ENCODE results near the gene NKAIN4. TPM values are rescaled to one million over a fixed set of nuclear protein-coding genes. Genes with fewer than 3 reads are reported as not detected.

Gene NKAIN4
- total RNA-seq, 1 experiment from 2014 or later, result 6.8 TPM

DNA sequence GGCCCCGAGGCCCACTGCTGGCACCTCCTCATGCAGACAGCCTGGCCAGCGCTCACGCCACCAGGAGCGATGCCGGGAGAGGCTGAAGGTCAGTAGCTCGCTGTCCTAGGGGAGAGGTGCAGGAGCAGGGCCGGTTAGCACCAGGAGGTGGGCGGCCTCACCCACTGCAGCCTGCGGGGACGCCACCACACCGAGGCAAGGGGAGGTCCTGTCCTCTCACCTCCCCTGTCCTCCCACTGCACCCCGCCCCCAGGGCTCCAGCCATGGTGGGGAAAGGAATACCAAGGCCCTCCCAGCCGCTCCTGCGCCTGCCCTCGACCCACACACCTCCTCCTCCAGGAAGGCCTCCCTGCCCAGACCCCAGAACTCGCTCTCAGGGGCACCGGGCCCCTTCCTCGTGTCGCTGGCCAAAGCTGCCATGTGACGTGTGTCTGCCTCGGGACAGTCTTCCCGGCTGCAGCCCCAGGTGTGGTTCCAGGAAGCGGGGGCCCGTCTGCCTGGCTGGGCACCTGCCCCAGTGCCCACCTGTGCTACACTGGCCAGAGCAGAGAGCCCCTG, 6.5 kb downstream of the NKAIN4 start:
- in situ Hi-C loops (cut with HindIII; ENCODE audit: low sequenced_read_pairs), result no loop called here
- no peak for DNase-seq (ENCODE audit: low spot score)

DNA sequence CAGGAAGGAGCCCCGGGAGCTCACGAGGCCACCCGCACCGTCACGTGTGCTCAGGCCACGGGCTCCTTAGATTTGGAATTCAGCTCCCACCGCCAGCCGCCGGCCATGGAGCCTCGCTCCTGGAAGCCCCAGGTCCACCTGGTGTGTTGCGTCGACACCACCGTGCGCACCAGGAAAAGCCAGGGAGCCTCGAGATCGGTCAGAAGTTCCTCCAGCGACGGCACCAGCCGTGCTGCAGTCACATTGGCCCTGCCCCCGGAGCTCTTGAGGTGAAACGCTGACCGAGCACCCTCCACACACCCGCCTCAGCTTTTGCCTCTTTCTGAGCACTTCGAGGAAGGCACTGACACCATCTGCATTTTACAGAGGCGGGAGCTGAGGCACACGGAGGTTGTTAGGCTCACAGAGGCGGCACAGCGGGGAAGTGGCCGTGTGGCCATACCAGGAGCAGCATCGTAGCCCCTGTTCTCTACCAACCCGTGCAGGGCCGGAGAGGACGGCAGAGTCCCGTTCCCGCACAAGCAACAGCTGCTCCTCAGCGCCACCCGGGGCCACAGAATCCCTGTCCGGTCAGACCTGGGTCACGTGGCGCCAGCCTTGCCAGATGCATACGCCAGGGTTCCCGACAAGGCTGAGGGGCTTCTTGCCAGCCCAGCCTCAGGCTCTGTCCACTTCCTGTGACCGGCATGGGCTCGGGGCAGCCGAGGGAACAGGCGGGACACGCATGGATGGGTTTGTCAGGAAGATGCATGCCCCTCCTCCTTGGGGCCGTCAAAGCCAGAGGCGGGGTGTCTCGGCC, 7.6 kb downstream of the NKAIN4 start:
- in situ Hi-C loops (cut with HindIII; ENCODE audit: low sequenced_read_pairs), result no loop called here

DNA sequence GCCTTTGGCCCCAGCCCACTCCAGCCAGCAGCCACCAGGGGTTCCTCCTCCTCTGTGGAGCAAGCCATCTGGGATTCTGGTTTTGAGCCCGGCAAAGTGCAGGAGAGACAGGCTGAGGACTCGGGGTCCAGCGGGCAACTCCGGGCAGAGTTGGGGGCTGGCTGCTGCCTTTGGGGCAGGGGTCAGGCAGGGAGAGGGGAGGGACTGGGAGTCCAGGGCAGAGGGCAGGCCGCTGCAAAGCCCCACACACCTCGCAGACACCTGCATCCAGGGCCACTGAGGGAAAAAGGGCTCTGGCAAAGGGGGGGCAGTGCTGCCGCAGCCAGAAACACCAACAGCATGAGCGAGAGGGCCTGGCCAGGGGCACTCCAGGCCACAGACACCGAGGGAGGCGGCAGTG, 9.8 kb downstream of the NKAIN4 start:
- in situ Hi-C loops (cut with HindIII; ENCODE audit: low sequenced_read_pairs), result no loop called here
- DNase-seq (ENCODE audit: low spot score), result no peak

More for the DNA sequence above, 7.6 kb downstream of the NKAIN4 start:
- no peak for DNase-seq (ENCODE audit: low spot score)

DNA sequence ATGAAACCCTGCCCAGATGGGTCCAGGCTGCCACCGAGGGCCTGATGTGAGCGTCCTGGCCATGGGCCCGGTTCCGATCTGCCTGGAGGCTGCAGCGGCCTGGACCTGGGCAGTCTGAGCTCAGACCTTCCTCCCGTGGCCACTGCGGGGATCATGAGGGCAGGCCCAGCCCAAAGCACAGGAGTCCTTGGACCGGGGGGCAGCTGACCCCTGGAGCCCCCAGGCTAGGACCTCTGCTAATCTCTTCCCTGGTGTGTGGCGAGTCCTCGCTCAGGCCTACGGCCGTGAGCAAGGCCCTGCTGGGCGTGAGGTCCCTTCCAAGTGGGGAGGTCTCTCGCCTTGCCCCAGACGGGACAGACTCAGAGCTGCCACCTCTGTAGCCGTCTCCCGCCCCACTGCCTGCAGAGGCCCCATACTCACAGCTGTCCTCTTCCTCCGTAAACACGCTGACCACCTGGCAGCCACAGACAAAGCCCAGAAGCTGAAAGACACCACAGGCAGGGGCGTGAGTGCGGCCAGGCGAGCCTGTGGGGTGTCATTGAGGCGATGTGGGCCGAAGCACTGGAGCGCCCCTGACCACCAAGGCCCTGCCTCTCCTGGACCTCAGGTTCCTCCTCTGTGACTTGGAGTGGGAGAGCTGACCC, 10.5 kb downstream of the NKAIN4 start:
- no peak for DNase-seq (ENCODE audit: low spot score)
- in situ Hi-C loops (cut with HindIII; ENCODE audit: low sequenced_read_pairs), result no loop called here

DNA sequence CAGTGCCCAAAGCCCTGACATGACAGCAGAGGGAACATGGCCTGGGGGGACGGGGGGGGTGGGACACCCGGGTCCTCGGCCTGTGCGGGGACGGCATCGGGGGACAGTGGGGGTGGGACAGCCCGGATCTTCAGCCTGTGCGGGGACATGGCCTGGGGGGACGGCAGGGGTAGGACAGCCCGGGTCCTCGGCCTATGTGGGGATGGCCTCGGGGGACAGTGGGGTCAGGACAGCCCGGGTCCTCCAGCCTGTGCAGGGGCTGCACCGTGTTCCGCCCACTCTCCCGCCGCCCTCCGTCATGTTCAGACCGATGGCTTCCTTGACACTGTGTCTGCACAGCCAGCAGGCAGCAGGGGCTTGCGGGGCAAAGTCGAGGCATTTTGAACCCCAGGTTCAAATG, 11.5 kb downstream of the NKAIN4 start:
- no peak for DNase-seq (ENCODE audit: low spot score)
- in situ Hi-C loops (cut with HindIII; ENCODE audit: low sequenced_read_pairs), result no loop called here

DNA sequence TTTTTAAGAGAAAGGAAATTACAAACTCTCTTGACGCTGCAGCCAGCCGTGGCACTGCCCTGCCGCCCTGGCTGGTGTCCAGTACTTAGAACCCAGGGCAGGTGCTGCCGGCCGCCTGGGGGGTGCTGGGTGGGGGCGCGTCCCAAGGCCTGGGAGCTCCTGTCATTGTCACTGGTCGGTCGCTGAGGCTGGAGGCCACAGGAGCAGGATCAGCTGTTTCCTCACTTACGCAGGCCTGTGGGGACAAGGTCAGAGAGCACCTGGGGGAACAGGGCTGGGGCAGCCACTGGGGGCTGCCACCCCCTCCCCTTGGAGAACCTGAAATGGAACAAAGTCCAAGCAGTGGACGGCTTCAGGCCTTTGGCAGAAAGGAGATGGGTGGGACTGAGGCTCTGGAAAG, 13.0 kb downstream of the NKAIN4 start:
- in situ Hi-C loops (cut with HindIII; ENCODE audit: low sequenced_read_pairs), result no loop called here
- no peak for DNase-seq (ENCODE audit: low spot score)

DNA sequence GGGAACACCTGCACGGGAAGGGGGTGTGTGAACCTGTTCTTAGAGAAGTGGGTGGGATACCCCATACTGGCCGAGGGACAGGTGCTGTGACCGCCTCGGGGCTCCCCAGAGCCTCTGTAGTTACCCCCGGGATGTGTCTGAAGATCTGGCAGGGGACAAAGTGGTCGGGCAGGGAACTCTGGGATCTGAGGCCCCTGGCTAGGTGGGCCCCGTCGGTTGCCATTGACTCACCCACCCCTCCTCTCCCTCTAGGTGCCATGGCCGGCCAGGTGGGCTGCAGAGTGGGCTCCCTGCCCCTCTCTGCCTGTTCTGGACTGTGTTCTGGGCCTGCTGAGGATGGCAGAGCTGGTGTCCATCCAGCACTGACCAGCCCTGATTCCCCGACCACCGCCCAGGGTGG, 14.3 kb downstream of the NKAIN4 start:
- in situ Hi-C loops (cut with HindIII; ENCODE audit: low sequenced_read_pairs), result no loop called here
- no peak for DNase-seq (ENCODE audit: low spot score)

DNA sequence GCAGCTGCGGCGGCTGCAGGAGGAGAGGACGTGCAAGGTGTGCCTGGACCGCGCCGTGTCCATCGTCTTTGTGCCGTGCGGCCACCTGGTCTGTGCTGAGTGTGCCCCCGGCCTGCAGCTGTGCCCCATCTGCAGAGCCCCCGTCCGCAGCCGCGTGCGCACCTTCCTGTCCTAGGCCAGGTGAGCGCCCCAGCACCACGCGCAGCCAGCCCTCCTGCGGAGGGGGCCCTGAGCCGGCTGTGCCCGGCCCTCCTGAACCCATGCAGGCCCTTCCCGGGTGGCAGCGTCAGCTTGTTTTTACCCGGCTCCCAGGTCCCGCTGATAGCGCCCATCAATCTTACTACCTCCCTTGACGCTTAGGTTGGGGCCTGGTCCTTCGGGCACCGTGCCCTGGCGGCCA, 14.8 kb downstream of the NKAIN4 start:
- in situ Hi-C loops (cut with HindIII; ENCODE audit: low sequenced_read_pairs), result no loop called here
- no peak for DNase-seq (ENCODE audit: low spot score)

DNA sequence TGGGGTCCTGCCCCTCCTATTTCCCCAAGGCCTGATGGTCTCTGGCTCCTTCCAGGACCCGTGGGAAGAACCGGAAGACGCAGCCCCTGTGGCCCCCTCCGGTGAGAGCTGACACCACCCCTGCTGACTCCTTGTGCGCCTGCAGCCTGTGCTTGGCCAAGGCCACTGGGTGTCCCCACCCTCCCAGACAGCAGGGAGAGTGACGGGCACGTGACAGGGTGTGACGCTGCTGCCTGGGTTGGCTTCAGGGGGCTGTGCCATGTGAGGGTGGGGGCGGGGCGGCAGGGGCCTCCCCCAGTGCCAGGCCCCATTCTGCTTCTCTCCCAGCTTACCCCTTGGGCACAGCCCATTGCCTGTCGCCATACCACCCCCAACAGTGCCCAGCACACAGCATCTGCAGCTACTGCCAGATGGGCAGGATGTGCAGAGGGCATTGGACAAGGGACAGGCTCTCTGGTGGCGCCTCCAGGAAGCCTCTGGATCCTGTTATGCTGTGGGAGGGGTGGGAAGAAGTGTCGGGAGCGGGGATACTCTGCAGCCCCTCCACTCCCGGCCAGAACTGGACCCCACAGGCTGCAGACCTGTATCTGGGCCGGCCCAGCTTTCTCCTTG, 15.6 kb downstream of the NKAIN4 start:
- in situ Hi-C loops (cut with HindIII; ENCODE audit: low sequenced_read_pairs), result no loop called here
- no peak for DNase-seq (ENCODE audit: low spot score)

DNA sequence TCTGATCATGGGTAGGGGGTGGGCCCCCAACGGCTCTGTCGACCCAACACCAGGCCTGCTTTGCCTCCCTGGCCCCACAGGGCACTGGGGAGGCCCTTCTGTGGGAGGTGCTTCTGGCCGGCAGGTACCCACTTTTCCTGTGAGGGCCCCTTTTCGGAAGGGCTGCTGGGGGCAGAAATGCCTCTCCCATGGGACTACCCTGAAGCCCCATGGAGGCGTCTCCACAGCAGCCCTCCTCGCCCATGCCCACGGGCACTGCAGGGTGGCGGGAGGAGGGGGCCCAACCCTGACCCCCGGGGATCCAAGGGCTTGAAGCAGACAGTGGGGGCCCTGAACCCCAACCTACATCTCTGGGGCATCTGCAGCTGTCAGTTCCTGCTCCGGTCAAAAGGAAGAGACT, 16.2 kb downstream of the NKAIN4 start:
- in situ Hi-C loops (cut with HindIII; ENCODE audit: low sequenced_read_pairs), result no loop called here
- no peak for DNase-seq (ENCODE audit: low spot score)

DNA sequence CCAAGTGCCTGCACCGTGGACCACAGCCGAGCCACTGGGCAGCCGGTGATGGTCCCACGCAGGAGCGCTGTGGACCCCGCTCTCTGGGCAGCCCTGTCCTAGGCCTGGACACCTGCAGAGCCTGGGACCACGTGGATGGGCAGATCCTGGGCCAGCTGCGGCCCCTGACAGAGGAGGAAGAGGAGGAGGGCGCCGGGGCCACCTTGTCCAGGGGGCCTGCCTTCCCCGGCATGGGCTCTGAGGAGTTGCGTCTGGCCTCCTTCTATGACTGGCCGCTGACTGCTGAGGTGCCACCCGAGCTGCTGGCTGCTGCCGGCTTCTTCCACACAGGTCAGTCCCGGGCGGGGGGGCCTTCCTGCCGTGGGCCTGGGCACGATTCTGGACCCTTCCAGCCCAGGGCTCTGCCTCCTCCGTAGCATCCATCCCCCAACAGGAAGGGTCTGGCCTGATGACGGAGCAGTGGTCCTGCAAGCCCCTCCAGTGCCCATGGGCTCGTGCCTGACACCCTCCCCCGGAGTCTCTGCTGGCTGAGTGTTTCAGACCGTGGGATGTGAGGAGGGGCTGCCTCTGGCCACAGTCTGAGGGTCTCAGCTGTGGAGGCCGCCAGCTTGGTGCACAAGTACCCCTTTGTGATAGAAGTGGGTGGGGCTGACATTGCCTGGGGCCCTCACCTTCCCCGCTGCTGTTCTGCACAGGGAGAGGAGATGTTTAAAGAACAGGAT, 18.0 kb downstream of the NKAIN4 start:
- DNase-seq (ENCODE audit: low spot score), result no peak
- in situ Hi-C loops (cut with HindIII; ENCODE audit: low sequenced_read_pairs), result no loop called here

DNA sequence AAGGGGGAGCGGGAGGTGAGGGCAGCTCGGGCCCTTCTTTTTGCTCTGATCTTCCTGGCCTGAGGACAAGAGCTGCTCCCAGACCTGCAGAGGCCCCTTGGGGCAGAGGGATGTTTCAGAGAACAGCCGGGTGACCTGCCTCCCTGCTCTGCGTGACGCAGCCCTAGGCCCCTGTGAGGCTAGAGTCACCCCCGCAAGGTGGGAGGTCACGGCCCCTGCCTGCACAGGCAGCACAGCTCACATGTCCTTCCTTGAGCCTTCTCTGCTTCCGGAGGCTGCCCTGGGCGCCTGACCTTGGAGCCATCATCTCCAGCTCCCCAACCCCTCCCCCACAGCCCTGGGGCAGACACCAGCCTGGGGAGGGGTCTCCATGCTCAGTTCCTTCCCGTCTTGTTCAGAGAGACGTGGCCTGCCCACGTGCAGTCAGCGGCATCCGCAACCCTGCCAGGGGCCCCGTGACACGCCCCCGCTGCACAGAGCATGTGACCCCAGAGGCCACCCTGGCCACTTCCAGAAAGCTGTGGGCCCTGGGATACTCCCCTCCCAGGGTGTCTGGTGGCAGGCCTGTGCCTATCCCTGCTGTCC, 18.8 kb downstream of the NKAIN4 start, which contains the start of gene BIRC7:
Gene BIRC7, plus strand, starts transcription at position 507 of the 585 bp plus-strand sequence. CDS start 192 bp downstream, outside the sequence.
- DNase-seq (ENCODE audit: low spot score), result peak; percentile 27
- in situ Hi-C loops (cut with HindIII; ENCODE audit: low sequenced_read_pairs), result no loop called here

DNA sequence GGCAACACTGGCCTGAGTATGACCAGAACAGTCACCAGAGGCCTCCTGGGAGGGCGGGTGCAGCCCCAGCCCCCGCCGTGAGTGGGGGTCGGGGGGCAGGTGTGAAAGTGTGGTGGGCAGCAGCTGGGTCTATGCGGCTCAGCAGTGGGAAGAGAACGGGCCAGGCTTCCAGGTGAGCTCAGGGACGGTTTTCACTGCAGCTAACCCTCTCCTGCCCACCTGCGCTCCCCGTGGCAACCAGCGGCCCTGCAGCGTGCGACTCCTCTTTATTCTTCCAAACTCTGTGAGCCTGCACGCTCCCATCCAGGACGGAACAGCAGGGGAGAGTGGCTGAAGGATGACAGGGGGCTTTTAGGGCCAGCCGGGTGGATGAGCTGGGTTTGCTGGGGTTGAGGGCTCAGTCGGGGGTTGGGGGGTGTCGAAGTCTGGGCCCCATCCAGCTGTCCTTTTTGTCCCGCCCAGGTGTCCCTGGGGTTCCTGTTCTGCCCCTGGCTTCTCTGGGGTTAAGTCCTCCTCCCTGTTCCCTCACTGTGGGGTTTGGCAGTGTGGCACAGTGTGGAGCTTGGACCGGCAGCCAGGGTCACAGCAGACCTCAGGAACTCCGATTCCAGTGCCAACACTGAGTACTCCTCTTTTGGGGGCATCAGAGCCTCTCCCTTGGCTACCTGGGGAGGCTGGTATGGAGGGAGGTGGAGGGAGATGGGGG, 19.4 kb downstream of the NKAIN4 start:
- peak; percentile 33 for DNase-seq (ENCODE audit: low spot score)
- in situ Hi-C loops (cut with HindIII; ENCODE audit: low sequenced_read_pairs), result no loop called here

DNA sequence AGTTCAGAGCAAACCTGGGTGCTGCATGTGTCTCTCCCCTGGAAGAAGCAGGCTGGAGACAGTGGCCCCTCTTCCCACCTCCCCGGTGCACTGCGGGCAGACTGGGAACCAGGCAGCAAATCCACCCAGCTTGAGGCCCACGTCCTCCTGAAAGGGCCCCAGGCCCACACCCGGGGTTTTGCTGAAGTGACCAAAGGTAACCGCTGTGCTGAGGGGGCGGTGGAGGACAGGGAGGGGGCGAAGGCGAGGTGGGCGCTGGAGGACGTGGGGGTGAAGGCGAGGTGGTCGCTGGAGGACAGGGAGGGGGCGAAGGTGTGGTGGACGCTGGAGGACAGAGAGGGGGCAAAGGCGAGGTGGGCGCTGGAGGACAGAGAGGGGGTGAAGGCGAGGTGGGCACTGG, 20.3 kb downstream of the NKAIN4 start:
- in situ Hi-C loops (cut with HindIII; ENCODE audit: low sequenced_read_pairs), result no loop called here
- DNase-seq (ENCODE audit: low spot score), result no peak

DNA sequence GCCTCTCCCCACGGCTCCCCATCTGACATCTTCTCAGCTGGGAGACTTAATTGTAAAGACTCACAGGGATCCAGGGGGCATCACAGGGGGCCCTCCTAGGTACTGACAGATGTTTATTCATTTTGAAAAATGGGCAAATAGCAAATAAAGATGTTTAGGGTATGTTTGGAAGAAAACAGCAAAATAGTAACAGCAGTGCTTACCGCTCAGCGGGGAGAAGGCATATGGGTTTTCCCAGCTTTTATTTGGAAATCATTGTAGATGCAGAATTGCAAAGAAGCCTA, 21.3 kb downstream of the NKAIN4 start:
- in situ Hi-C loops (cut with HindIII; ENCODE audit: low sequenced_read_pairs), result no loop called here
- DNase-seq (ENCODE audit: low spot score), result no peak

DNA sequence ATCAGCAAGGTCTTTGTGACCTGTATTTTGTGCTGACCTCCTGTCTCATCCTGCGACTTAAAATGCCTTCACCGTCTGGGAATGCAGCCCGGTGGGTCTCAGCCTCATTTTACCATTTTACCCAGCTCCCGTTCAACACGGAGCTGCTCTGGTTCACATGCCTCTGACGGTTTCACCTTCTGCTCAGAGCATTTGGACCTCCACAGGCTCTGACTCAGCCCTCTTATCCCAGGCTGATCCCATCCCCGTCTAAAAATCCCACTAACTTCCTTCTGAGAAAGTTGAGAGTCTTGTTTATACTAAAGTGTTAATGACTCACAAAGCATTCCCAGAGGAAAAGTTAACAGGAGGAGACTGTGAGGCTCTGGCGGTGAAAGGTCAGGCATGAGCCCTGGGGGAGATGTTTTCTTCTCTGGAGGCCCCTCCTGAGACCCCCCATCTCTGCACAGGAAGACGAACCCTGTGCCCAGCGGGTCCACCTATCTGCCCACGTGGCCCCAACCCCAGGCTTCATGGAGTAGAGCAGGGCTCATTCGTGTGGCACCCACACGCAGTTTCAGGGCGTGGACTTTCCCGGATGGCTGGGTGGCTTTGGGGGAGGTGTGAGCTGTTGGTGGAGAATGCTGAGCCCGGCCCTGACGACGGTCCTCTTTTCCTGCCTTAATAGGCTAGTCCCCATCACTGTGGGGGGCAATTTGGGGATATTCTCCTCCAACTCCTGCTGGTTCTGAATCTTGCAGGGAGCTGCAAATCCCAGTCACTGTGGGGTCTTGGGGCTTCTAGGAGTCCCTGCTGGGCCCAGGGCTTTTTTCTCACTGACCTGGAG, 21.8 kb downstream of the NKAIN4 start:
- in situ Hi-C loops (cut with HindIII; ENCODE audit: low sequenced_read_pairs), result no loop called here
- peak; percentile 29 for DNase-seq (ENCODE audit: low spot score)

DNA sequence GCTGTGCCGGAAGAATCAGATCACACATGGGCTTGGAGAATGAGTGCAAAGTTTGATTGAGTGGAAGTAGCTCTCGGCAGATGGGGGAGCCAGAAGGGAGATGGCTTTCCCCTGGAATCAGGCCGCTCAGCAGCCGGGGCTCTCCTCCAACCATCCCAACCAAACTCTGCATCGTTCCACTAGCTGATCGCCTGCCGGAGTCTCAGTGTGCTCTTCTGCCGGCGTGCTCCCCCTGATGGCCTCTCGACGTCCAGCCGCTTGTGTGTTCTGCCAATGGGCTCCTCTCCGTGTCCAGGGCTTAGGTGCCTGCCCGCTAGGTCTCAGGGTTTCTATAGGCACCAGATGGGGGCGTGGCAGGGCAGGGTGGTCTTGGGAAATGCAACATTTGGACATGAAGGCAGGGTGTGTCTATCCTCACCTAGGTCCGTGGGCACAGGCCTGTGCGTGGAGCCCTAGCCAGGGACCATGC, 23.4 kb downstream of the NKAIN4 start:
- in situ Hi-C loops (cut with HindIII; ENCODE audit: low sequenced_read_pairs), result no loop called here
- peak; percentile 86 for DNase-seq (ENCODE audit: low spot score)

DNA sequence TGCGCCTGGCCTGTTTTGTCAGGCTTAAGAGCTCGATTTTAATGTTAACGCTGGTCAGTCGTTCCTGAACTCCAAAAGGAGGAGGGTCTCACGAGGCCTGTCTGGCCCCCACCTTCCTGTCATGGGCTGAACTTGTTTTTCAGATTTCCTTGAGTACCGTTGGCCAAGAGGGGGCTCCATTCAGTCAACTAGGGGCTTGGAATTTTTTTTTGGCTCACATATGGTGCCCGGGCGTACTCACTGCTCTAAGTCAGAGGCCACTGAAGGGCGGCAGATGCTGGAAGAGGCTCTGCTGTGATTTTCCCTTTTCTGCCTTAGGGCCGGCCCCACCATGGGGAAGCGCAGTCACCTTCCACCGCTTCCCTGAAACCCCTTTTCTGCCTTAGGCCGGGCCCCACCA, 25.5 kb downstream of the NKAIN4 start:
- in situ Hi-C loops (cut with HindIII; ENCODE audit: low sequenced_read_pairs), result no loop called here

More for the DNA sequence above, 25.5 kb downstream of the NKAIN4 start:
- DNase-seq (ENCODE audit: low spot score), result no peak

Measured in G401 (cell line).